HEK293 (cell line): ENCODE measurements around the gene CNTN2.

Experiments used
- CTCF ChIA-PET: fragments of 350-600 bp; formaldehyde crosslinking; extraction: SDS; loops from one replicate; lab custom pipeline; 2021; ENCODE audit warnings: antibody characterized with exemption; lab: Yijun Ruan, JAX
- POLR2A ChIA-PET: fragments of 300-600 bp; formaldehyde crosslinking; extraction: SDS; loops from one replicate; lab custom pipeline; 2020; ENCODE audit warnings: antibody characterized with exemption, inconsistent platforms; lab: Yijun Ruan, JAX
- H3K27ac ChIP-seq: fragments of 200-500 bp; sonication (Bioruptor generic); 2 replicates; pipeline ENCODE4 v1.5.1; 2014; ENCODE audit warnings: low read depth, low read length, control low read depth, inconsistent platforms; ENCODE audit errors: extremely low read depth
- H3K36me3 ChIP-seq, 2 experiments: fragments of 200-500 bp in 1 of 2; sonication (Bioruptor generic) in 1 of 2; 1 replicate in 1 of 2; 2 replicates in 1 of 2; pipeline ENCODE4 v1.5.1; 2014 to 2017; ENCODE audit warnings: inconsistent platforms in 2 of 2, low read length in 2 of 2; ENCODE audit not compliant: control insufficient read depth in 2 of 2, insufficient read depth in 1 of 2
- H3K4me1 ChIP-seq: fragments of 200-500 bp; sonication (Bioruptor generic); 2 replicates; pipeline ENCODE4 v1.5.1; 2014; ENCODE audit warnings: mild to moderate bottlenecking, low read length, inconsistent platforms; ENCODE audit not compliant: control insufficient read depth, insufficient read depth
- H3K4me3 ChIP-seq: 2 replicates; pipeline ENCODE4 v1.5.1; 2011; ENCODE audit warnings: low read depth, mild to moderate bottlenecking, control low read depth, low read length, moderate library complexity
- H3K9me3 ChIP-seq: fragments of 200-500 bp; sonication (Bioruptor generic); 2 replicates; pipeline ENCODE4 v1.5.1; 2014; ENCODE audit warnings: low read depth, low read length, inconsistent platforms; ENCODE audit not compliant: control insufficient read depth, insufficient read depth
- HIC1 ChIP-seq: fragments of 450-650 bp; formaldehyde crosslinking; IDR thresholded peaks from 2 replicates; pipeline ENCODE4 v1.5.1; 2016; ENCODE audit warnings: missing biosample characterization, missing genetic modification characterization
- HOXD13 ChIP-seq: sonication (generic); formaldehyde crosslinking; IDR thresholded peaks from 2 replicates; pipeline ENCODE4 v1.8.0; 2022; ENCODE audit warnings: missing genetic modification reagents, borderline replicate concordance
- TCF7L2 ChIP-seq: IDR thresholded peaks from 2 replicates; pipeline ENCODE4 v1.6.1; 2011; ENCODE audit warnings: low read depth, mild to moderate bottlenecking, inconsistent platforms, low read length, moderate library complexity, borderline replicate concordance
- ZBTB1 ChIP-seq: fragments of 450-650 bp; formaldehyde crosslinking; IDR thresholded peaks from 2 replicates; pipeline ENCODE4 v1.5.1; 2016; ENCODE audit warnings: missing biosample characterization, missing genetic modification characterization
- ZBTB8A ChIP-seq: fragments of 450-650 bp; formaldehyde crosslinking; IDR thresholded peaks from 2 replicates; pipeline ENCODE4 v1.5.1; 2016; ENCODE audit warnings: missing biosample characterization, missing genetic modification characterization
- ZNF121 ChIP-seq: fragments of 450-650 bp; formaldehyde crosslinking; IDR thresholded peaks from 2 replicates; pipeline ENCODE4 v1.5.1; 2016; ENCODE audit warnings: missing biosample characterization, missing genetic modification characterization
- ZNF16 ChIP-seq: fragments of 450-650 bp; formaldehyde crosslinking; IDR thresholded peaks from 2 replicates; pipeline ENCODE4 v1.5.1; 2016; ENCODE audit warnings: low read depth, missing biosample characterization, missing genetic modification characterization
- ZNF19 ChIP-seq: fragments of 450-650 bp; formaldehyde crosslinking; IDR thresholded peaks from 2 replicates; pipeline ENCODE4; 2016; ENCODE audit warnings: missing biosample characterization, missing genetic modification characterization, low read depth
- ZNF2 ChIP-seq: fragments of 450-650 bp; formaldehyde crosslinking; IDR thresholded peaks from 2 replicates; pipeline ENCODE4 v1.5.1; 2016; ENCODE audit warnings: missing biosample characterization, missing genetic modification characterization
- ZNF202 ChIP-seq: fragments of 450-650 bp; formaldehyde crosslinking; IDR thresholded peaks from 2 replicates; pipeline ENCODE4 v1.5.1; 2016; ENCODE audit warnings: missing biosample characterization, missing genetic modification characterization, borderline replicate concordance
- ZNF221 ChIP-seq: fragments of 450-650 bp; formaldehyde crosslinking; IDR thresholded peaks from 2 replicates; pipeline ENCODE4 v1.5.1; 2017; ENCODE audit warnings: missing biosample characterization, missing genetic modification characterization, borderline replicate concordance
- ZNF24 ChIP-seq: fragments of 450-650 bp; formaldehyde crosslinking; IDR thresholded peaks from 2 replicates; pipeline ENCODE4 v1.5.1; 2016; ENCODE audit warnings: missing biosample characterization, missing genetic modification characterization
- ZNF292 ChIP-seq: fragments of 450-650 bp; formaldehyde crosslinking; IDR thresholded peaks from 2 replicates; pipeline ENCODE4 v1.5.1; 2016; ENCODE audit warnings: low read depth, missing biosample characterization, missing genetic modification characterization, borderline replicate concordance
- ZNF423 ChIP-seq: fragments of 450-650 bp; formaldehyde crosslinking; IDR thresholded peaks from 2 replicates; pipeline ENCODE4 v1.5.1; 2016; ENCODE audit warnings: missing biosample characterization, missing genetic modification characterization
- ZNF473 ChIP-seq: fragments of 450-650 bp; formaldehyde crosslinking; IDR thresholded peaks from 2 replicates; pipeline ENCODE4 v1.5.1; 2017; ENCODE audit warnings: missing biosample characterization, missing genetic modification characterization
- ZNF48 ChIP-seq: fragments of 450-650 bp; formaldehyde crosslinking; IDR thresholded peaks from 2 replicates; pipeline ENCODE4 v1.5.1; 2016; ENCODE audit warnings: missing biosample characterization, missing genetic modification characterization
- ZNF488 ChIP-seq: fragments of 450-650 bp; formaldehyde crosslinking; IDR thresholded peaks from 2 replicates; pipeline ENCODE4 v1.5.1; 2016; ENCODE audit warnings: missing biosample characterization, missing genetic modification characterization
- ZNF530 ChIP-seq: fragments of 450-650 bp; formaldehyde crosslinking; IDR thresholded peaks from 2 replicates; pipeline ENCODE4 v1.5.1; 2016; ENCODE audit warnings: low read depth, missing biosample characterization, missing genetic modification characterization
- ZNF76 ChIP-seq: fragments of 450-650 bp; formaldehyde crosslinking; IDR thresholded peaks from 2 replicates; pipeline ENCODE4; 2016; ENCODE audit warnings: low read depth, missing biosample characterization, missing genetic modification characterization, borderline replicate concordance
- ZNF792 ChIP-seq: fragments of 450-650 bp; formaldehyde crosslinking; IDR thresholded peaks from 2 replicates; pipeline ENCODE4 v1.5.1; 2016; ENCODE audit warnings: missing biosample characterization, missing genetic modification characterization
- ZSCAN16 ChIP-seq: fragments of 450-650 bp; formaldehyde crosslinking; IDR thresholded peaks from 2 replicates; pipeline ENCODE4 v1.5.1; 2016; ENCODE audit warnings: missing biosample characterization, missing genetic modification characterization
- ZSCAN30 ChIP-seq: fragments of 450-650 bp; IDR thresholded peaks from 2 replicates; pipeline ENCODE4 v1.5.1; 2018; ENCODE audit warnings: missing biosample characterization, mild to moderate bottlenecking, missing genetic modification characterization, moderate library complexity
- TF ChIP-seq, protein P1 (sequence below): fragments of 450-650 bp; formaldehyde crosslinking; conservative IDR thresholded peaks from 2 replicates; pipeline ENCODE4 v1.5.1; 2016; ENCODE audit warnings: low read depth, missing biosample characterization, missing genetic modification characterization

Gene CNTN2

DNA sequence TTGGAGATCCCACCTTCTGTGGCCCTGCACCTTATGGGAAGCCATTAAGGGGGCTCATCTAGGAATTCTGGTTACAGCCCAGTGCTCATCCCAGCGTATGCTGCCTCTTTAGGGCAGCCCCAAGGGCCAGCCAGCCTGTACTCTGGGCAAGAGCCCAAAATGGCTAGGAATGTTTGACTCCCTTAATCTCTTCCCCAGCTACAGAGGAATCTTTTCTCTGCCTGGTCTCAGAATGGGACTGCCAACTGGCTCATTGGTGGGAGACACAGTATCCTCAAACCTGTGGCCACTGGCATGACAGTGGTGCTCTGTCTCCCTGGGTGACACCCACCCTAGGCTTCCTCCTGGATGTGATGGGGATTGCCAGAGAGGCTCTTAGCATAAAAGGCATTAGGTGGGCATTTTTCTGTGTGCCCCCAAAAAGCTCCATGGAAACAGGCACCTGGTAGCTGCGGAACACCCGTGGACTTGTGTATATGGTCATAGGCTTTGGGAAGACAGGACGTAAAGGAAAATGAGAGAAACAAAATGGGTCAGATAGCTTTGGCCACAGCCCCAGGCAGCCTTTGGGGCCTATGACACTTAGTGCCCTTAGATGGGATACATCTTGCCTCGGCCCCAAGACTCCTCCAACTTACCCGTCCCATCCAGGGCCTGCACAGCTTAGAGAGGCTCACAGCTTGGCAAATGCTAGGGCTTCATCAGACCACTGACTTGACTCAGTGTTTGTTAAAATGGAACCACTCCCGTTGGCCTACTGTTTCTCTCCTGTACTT is 34.3 kb downstream of the CNTN2 start:
- no peak for TF ChIP-seq TCF7L2
- no peak for TF ChIP-seq ZNF423 (tag by site-specific recombination)
- TF ChIP-seq ZNF48 (tag by site-specific recombination): no peak
- no peak for TF ChIP-seq ZSCAN30 (tag by site-specific recombination)
- no peak for TF ChIP-seq ZNF2
- TF ChIP-seq ZNF76: no peak
- no peak for TF ChIP-seq ZNF16 (tag by site-specific recombination)
- TF ChIP-seq ZNF292 (tag by site-specific recombination): no peak
- Histone ChIP-seq H3K4me1 (no peaks in the 10 kb centered on the region), H3K36me3 (no peaks in the 10 kb centered on the region), H3K4me3 (no peak overlapping the region), H3K9me3 (no peaks in the 10 kb centered on the region), H3K27ac (no peak overlapping the region)
- CTCF ChIA-PET: interaction anchor here (7.9 kb wide), 1 partner anchor 15 kb away, joined by 60 read pairs; no protein-coding TSS in a partner anchor
- POLR2A ChIA-PET: no interaction called here

DNA sequence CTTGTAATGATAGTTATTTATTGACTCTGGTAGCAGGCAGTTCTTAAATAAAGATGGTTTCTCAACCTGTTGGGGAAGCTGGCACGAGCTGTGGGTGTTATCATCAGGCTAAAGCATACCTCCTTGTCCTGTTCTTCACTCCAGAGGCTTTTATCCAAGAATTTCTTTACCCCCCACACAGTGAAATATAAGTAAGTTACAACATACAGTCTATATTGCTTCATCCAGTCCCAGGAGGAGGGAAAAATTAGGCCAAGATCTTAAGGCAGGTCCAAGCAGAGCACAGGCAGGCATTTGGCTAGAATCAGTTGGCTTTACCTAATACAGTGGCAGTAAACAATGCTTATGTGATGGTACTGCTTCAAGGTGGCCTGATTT is 34.9 kb downstream of the CNTN2 start:
- H3K27ac ChIP-seq: no peak overlapping the region
- no peaks in the 10 kb centered on the region for H3K9me3 ChIP-seq
- H3K4me3 ChIP-seq: no peak overlapping the region
- ChIA-PET POLR2A (no interaction called here), CTCF (interaction anchor here (7.9 kb wide), 1 partner anchor 16 kb away, joined by 60 read pairs; no protein-coding TSS in a partner anchor)
- no peak for TF ChIP-seq HOXD13 (CRISPR knock-in tag)
- TF ChIP-seq ZNF473 (tag by site-specific recombination): no peak
- TF ChIP-seq, protein P1, sequence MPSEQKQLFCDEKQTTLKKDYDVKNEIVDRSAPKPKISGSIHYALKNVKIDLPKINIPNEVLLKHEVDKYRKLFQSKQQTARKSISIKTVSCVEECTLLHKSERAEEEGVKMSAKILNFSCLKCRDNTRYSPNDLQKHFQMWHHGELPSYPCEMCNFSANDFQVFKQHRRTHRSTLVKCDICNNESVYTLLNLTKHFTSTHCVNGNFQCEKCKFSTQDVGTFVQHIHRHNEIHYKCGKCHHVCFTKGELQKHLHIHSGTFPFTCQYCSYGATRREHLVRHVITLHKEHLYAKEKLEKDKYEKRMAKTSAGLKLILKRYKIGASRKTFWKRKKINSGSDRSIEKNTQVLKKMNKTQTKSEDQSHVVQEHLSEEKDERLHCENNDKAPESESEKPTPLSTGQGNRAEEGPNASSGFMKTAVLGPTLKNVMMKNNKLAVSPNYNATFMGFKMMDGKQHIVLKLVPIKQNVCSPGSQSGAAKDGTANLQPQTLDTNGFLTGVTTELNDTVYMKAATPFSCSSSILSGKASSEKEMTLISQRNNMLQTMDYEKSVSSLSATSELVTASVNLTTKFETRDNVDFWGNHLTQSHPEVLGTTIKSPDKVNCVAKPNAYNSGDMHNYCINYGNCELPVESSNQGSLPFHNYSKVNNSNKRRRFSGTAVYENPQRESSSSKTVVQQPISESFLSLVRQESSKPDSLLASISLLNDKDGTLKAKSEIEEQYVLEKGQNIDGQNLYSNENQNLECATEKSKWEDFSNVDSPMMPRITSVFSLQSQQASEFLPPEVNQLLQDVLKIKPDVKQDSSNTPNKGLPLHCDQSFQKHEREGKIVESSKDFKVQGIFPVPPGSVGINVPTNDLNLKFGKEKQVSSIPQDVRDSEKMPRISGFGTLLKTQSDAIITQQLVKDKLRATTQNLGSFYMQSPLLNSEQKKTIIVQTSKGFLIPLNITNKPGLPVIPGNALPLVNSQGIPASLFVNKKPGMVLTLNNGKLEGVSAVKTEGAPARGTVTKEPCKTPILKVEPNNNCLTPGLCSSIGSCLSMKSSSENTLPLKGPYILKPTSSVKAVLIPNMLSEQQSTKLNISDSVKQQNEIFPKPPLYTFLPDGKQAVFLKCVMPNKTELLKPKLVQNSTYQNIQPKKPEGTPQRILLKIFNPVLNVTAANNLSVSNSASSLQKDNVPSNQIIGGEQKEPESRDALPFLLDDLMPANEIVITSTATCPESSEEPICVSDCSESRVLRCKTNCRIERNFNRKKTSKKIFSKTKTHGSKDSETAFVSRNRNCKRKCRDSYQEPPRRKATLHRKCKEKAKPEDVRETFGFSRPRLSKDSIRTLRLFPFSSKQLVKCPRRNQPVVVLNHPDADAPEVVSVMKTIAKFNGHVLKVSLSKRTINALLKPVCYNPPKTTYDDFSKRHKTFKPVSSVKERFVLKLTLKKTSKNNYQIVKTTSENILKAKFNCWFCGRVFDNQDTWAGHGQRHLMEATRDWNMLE (tag by site-specific recombination): no peak
- TF ChIP-seq ZNF19 (tag by site-specific recombination): no peak
- TF ChIP-seq ZNF530 (tag by site-specific recombination): no peak
- TF ChIP-seq ZNF221: no peak
- TF ChIP-seq ZBTB1 (tag by site-specific recombination): no peak
- TF ChIP-seq ZNF24 (tag by site-specific recombination): no peak
- no peaks in the 10 kb centered on the region for H3K4me1 ChIP-seq
- no peaks in the 10 kb centered on the region for H3K36me3 ChIP-seq

GRCh38 chr1:205082431-205082830 is 39.4 kb downstream of the CNTN2 start:
- Histone ChIP-seq H3K27ac (no peak overlapping the region), H3K9me3 (no peaks in the 10 kb centered on the region), H3K4me1 (no peaks in the 10 kb centered on the region), H3K4me3 (no peak overlapping the region), H3K36me3 (peaks cover 11 to 34% of the 10 kb centered on the region in 2 experiments)
- ChIA-PET CTCF (interaction anchor here (0.8 to 1.4 kb wide), 3 partner anchors 21 to 173 kb away, joined by 3 to 6 read pairs (median 4); no protein-coding TSS in a partner anchor), POLR2A (no interaction called here)
- TF ChIP-seq ZNF792 (tag by site-specific recombination) (no peak), ZNF202 (tag by site-specific recombination) (no peak), ZBTB8A (tag by site-specific recombination) (no peak), ZNF488 (tag by site-specific recombination) (no peak), ZSCAN16 (tag by site-specific recombination) (no peak), HIC1 (tag by site-specific recombination) (no peak), ZNF121 (no peak)
